Neuronal stem cell (in vitro differentiated cells): ENCODE results near the gene LYPD4.

Source experiments
- DNase-seq: peaks from one replicate; pipeline ENCODE4 v3.0.0-alpha.2; 2013; ENCODE audit warnings: low spot score
- H2AFZ ChIP-seq: one replicate; pipeline ENCODE4 v1.6.1; 2013; ENCODE audit warnings: mild to moderate bottlenecking, low read length, inconsistent platforms
- H2AK5ac ChIP-seq: 2 replicates; pipeline ENCODE4 v1.6.1; 2013; ENCODE audit warnings: low read depth, mild to moderate bottlenecking, inconsistent platforms, low read length, moderate library complexity, mixed read lengths
- H2BK120ac ChIP-seq: 2 replicates; pipeline ENCODE4 v1.6.1; 2013; ENCODE audit warnings: low read depth, mild to moderate bottlenecking, inconsistent platforms, low read length, moderate library complexity, mixed read lengths
- H2BK12ac ChIP-seq: one replicate; pipeline ENCODE4 v1.6.1; 2013; ENCODE audit warnings: low read length, inconsistent platforms
- H2BK15ac ChIP-seq: 2 replicates; pipeline ENCODE4 v1.6.1; 2013; ENCODE audit warnings: mild to moderate bottlenecking, low read length, inconsistent platforms, mixed read lengths
- H2BK5ac ChIP-seq: one replicate; pipeline ENCODE4 v1.6.1; 2013; ENCODE audit warnings: inconsistent platforms, mild to moderate bottlenecking, low read length, moderate library complexity
- H3K14ac ChIP-seq: one replicate; pipeline ENCODE4 v1.6.1; 2013; ENCODE audit warnings: low read length, inconsistent platforms
- H3K18ac ChIP-seq: 2 replicates; pipeline ENCODE4 v1.6.1; 2013; ENCODE audit warnings: low read length, inconsistent platforms
- H3K23ac ChIP-seq: 2 replicates; pipeline ENCODE4 v1.6.1; 2013; ENCODE audit warnings: low read depth, mild to moderate bottlenecking, mixed read lengths, low read length, inconsistent platforms; ENCODE audit not compliant: poor library complexity
- H3K27ac ChIP-seq: replicated peaks from 3 replicates; pipeline ENCODE4 v1.5.1; 2013; ENCODE audit warnings: low read length, inconsistent platforms
- H3K27me3 ChIP-seq, 3 experiments: 2 replicates each; pipeline ENCODE4 v1.6.1; 2013; ENCODE audit warnings: low read length in 3 of 3, mild to moderate bottlenecking in 2 of 3, inconsistent platforms in 1 of 3, low read depth in 1 of 3, mixed read lengths in 1 of 3, moderate library complexity in 1 of 3; ENCODE audit not compliant: control insufficient read depth in 3 of 3, insufficient read depth in 3 of 3
- H3K36me3 ChIP-seq, 2 donors: replicated peaks in 1 of 2; 2 replicates each; pipeline ENCODE4 v1.6.1; 2013; ENCODE audit warnings: low read length in 2 of 2; ENCODE audit not compliant: control insufficient read depth in 2 of 2, insufficient read depth in 2 of 2
- H3K4ac ChIP-seq: 2 replicates; pipeline ENCODE4 v1.6.1; 2013; ENCODE audit warnings: inconsistent platforms, mild to moderate bottlenecking, low read length, moderate library complexity
- H3K4me1 ChIP-seq, 2 donors: 1 replicate in 1 of 2; 2 replicates in 1 of 2; pipeline ENCODE4 v1.6.1; 2013; ENCODE audit warnings: low read length in 2 of 2, low read depth in 1 of 2; ENCODE audit not compliant: control insufficient read depth in 2 of 2, insufficient read depth in 1 of 2
- H3K4me2 ChIP-seq: one replicate; pipeline ENCODE4 v1.6.1; 2013; ENCODE audit warnings: mild to moderate bottlenecking, low read length, inconsistent platforms; ENCODE audit not compliant: insufficient read depth, poor library complexity, severe bottlenecking
- H3K4me3 ChIP-seq, 2 donors: 2 replicates each; pipeline ENCODE4 v1.5.1; 2013; ENCODE audit warnings: low read length in 2 of 2, mild to moderate bottlenecking in 2 of 2, inconsistent platforms in 1 of 2, moderate library complexity in 1 of 2
- H3K79me1 ChIP-seq: one replicate; pipeline ENCODE4 v1.6.1; 2013; ENCODE audit warnings: low read depth, mild to moderate bottlenecking, inconsistent platforms, low read length, moderate library complexity
- H3K9ac ChIP-seq: one replicate; pipeline ENCODE4 v1.6.1; 2013; ENCODE audit warnings: mild to moderate bottlenecking, low read depth, low read length, inconsistent platforms; ENCODE audit not compliant: poor library complexity
- H3K9me3 ChIP-seq, 2 donors: replicated peaks in 1 of 2; 2 replicates each; pipeline versions ENCODE3 to v1.6.1; 2013; ENCODE audit warnings: low read length in 2 of 2, mild to moderate bottlenecking in 2 of 2, inconsistent platforms in 1 of 2, low read depth in 1 of 2, mixed read lengths in 1 of 2, moderate library complexity in 1 of 2; ENCODE audit not compliant: control insufficient read depth in 2 of 2, insufficient read depth in 1 of 2
- H4K8ac ChIP-seq: one replicate; pipeline ENCODE4 v1.6.1; 2013; ENCODE audit warnings: low read depth, mild to moderate bottlenecking, inconsistent platforms, low read length, moderate library complexity
- H4K91ac ChIP-seq: one replicate; pipeline ENCODE4 v1.6.1; 2013; ENCODE audit warnings: low read length, low read depth, mild to moderate bottlenecking, inconsistent platforms; ENCODE audit not compliant: poor library complexity
- WGBS, 2 donors: extraction: QIAGEN DNeasy Blood & Tissue Kit; methylation state at CpG; one replicate each; pipeline ENCODE4 v1.1.7; 2013; ENCODE audit warnings: missing lambda C conversion rate in 2 of 2, mixed read lengths in 1 of 2; ENCODE audit not compliant: insufficient read length in 2 of 2, insufficient replicate concordance in 1 of 2; ENCODE audit errors: extremely low coverage in 2 of 2; 5-methylcytosine and 5-hydroxymethylcytosine counted together

The LYPD4 gene

DNA sequence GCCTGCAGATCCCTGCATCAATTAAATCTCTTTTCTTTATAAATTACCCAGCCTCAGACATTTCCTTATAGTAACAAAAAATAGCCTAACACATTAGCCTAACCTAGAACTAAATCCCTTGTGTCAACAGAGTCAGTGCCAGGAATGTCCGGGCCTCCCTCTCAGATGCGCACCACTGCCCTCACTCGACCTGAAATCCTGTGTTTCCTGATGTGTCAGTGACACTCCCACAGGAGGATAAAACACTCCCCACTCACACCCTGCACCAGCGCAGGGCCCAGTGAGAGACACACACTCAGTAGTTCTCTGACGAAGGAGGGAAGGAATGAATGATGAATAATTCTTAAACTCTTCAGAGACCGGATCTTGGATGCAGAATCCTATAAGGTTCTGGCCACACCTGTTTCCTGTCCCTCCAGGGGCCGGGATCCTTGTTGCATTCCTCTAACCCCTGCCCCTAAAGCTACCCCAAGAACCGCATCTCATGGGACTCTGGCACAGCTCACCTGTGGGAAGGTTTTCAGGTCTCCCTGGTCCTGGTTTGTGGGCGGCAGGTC, 45.0 kb downstream of the LYPD4 start:
- H3K14ac ChIP-seq, result no peak overlapping the region
- DNase-seq, result no peak
- no peak overlapping the region for H2BK15ac ChIP-seq
- no peak overlapping the region for H2BK5ac ChIP-seq
- H3K4me2 ChIP-seq, result no peak overlapping the region
- WGBS, 2 donors, result no CpG with 5 or more reads among the region's 9 CpGs
- peaks cover 0 to 25% (median 0%) of the 10 kb centered on the region in 3 experiments for H3K27me3 ChIP-seq
- H3K27ac ChIP-seq, result no peak overlapping the region
- H4K91ac ChIP-seq, result no peak overlapping the region
- H2BK120ac ChIP-seq, result no peak overlapping the region
- no peak overlapping the region for H3K23ac ChIP-seq
- H4K8ac ChIP-seq, result no peak overlapping the region
- peaks cover 0 to 5% of the 10 kb centered on the region in 2 donors for H3K4me1 ChIP-seq
- no peak overlapping the region for H2AFZ ChIP-seq
- no peaks in the 10 kb centered on the region for H3K79me1 ChIP-seq
- peaks cover 0 to 1% of the 10 kb centered on the region in 2 donors for H3K9me3 ChIP-seq
- H2BK12ac ChIP-seq, result no peak overlapping the region
- no peaks in the 10 kb centered on the region for H3K36me3 ChIP-seq
- no peak overlapping the region for H3K4me3 ChIP-seq
- H3K9ac ChIP-seq, result no peak overlapping the region
- H2AK5ac ChIP-seq, result no peak overlapping the region
- H3K4ac ChIP-seq, result no peak overlapping the region
- H3K18ac ChIP-seq, result no peak overlapping the region

DNA sequence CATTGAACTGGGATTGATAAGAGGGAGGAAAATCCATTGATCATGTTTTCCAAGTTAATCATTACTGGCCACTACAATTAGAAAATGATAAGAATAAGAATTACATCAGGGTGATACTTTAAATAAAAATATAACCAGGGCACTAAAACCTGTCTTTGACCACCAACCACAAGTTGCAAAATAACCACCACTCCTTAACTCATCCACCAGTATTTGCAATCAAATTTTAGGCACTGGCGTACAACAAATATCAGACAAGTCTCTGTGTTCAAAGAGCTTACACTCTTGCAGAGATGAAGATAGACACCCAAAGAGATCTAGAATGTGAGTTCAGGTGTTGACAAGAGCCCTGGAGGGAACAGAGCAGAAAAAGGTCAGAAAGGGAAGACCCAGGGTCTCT, 47.6 kb downstream of the LYPD4 start:
- Histone ChIP-seq H3K14ac (no peak overlapping the region), H3K79me1 (no peaks in the 10 kb centered on the region), H2BK12ac (no peak overlapping the region), H2BK5ac (no peak overlapping the region), H3K23ac (no peak overlapping the region), H3K4me2 (no peak overlapping the region), H2BK15ac (no peak overlapping the region), H4K8ac (no peak overlapping the region), H3K9ac (no peak overlapping the region), H3K9me3 (peaks cover 0 to 1% of the 10 kb centered on the region in 2 donors), H3K36me3 (no peaks in the 10 kb centered on the region), H3K4ac (no peak overlapping the region), H2AK5ac (no peak overlapping the region), H2AFZ (no peak overlapping the region), H3K27ac (no peak overlapping the region), H4K91ac (no peak overlapping the region), H3K4me3 (no peak overlapping the region), H2BK120ac (no peak overlapping the region), H3K18ac (no peak overlapping the region), H3K4me1 (peaks cover 0 to under 1% of the 10 kb centered on the region in 2 donors), H3K27me3 (peaks cover 0 to 24% (median 0%) of the 10 kb centered on the region in 3 experiments)
- DNase-seq, result no peak
- no CpG with 5 or more reads among the region's 1 CpG for WGBS, 2 donors

DNA sequence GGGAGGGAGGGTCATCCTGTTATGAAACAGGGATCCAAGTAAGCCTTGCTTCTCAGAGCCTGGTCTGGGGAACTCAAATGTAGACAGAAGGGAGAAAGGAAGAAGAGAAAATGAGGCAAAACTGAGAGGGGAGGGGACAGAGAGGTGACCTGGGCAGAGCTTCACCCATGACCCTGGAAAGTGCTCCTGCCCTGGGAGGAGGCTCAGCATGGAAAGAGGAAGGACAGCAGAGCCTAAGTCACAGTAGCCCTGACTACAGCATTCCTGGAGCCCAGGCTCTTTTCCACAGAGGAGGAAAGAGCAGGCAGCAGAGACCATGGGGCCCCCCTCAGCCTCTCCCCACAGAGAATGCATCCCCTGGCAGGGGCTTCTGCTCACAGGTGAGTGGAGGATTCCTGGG, 48.1 kb downstream of the LYPD4 start, which contains the start of gene CEACAM3:
TSS of gene CEACAM3 (plus strand) at position 226 of the 400 bp plus-strand sequence. CDS start at position 317, 91 bp downstream.
- Histone ChIP-seq H3K36me3 (no peaks in the 10 kb centered on the region), H2BK15ac (no peak within 1 kb of the TSS), H4K8ac (no peak within 1 kb of the TSS), H3K4me3 (no peak within 1 kb of the TSS), H2BK120ac (no peak within 1 kb of the TSS), H3K14ac (no peak within 1 kb of the TSS), H2BK12ac (no peak within 1 kb of the TSS), H3K4me1 (no peaks in the 10 kb centered on the region), H3K27ac (no peak within 1 kb of the TSS), H3K9me3 (peaks cover 0 to 1% of the 10 kb centered on the region in 2 donors), H3K79me1 (no peaks in the 10 kb centered on the region), H3K27me3 (peaks cover 0 to 18% (median 0%) of the 10 kb centered on the region in 3 experiments), H2BK5ac (no peak within 1 kb of the TSS), H4K91ac (no peak within 1 kb of the TSS), H3K4ac (no peak within 1 kb of the TSS), H2AK5ac (no peak within 1 kb of the TSS), H3K23ac (no peak within 1 kb of the TSS), H3K4me2 (no peak within 1 kb of the TSS), H3K9ac (no peak within 1 kb of the TSS), H2AFZ (no peak within 1 kb of the TSS), H3K18ac (peak within 1 kb of the TSS; percentile 54)
- DNase-seq, result no peak

DNA sequence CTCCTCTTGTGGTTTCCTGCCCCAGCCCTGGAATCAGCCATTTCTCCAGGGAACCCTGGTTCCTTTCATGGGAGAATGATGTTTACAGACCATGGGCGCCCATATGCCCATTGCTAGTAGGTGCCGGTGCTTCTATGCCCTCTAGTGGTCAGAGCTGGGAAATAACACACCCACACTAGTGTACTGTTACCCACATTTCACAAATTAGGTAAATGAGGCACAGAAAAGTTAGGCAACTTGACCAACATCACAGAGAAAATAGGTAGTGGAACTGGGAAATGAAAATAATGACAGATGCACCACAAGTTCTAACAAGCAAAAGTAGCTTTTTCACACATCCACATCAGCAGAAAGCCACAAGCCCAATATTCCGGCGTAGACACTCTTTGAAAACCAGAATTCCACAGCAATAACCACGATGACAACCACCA, 49.4 kb downstream of the LYPD4 start:
- Histone ChIP-seq H2AFZ (no peak overlapping the region), H3K27me3 (peaks cover 0 to 15% (median 0%) of the 10 kb centered on the region in 3 experiments), H3K14ac (no peak overlapping the region), H2BK12ac (no peak overlapping the region), H3K27ac (no peak overlapping the region), H2BK5ac (no peak overlapping the region), H3K36me3 (no peaks in the 10 kb centered on the region), H3K9me3 (no peaks in the 10 kb centered on the region), H3K18ac (no peak overlapping the region), H3K79me1 (no peaks in the 10 kb centered on the region), H4K8ac (no peak overlapping the region), H4K91ac (no peak overlapping the region), H3K23ac (no peak overlapping the region), H3K4me1 (no peaks in the 10 kb centered on the region), H2BK120ac (no peak overlapping the region), H2AK5ac (no peak overlapping the region), H2BK15ac (no peak overlapping the region), H3K4ac (no peak overlapping the region), H3K9ac (no peak overlapping the region), H3K4me2 (no peak overlapping the region), H3K4me3 (no peak overlapping the region)
- DNase-seq, result peak; percentile 30
- no CpG with 5 or more reads among the region's 5 CpGs for WGBS, 2 donors
